WTC11 (cell line): ENCODE measurements around the gene SENP1. TPM values are rescaled to one million over a fixed set of nuclear protein-coding genes. Genes with fewer than 3 reads are reported as not detected.

ENCODE experiments used
- ATAC-seq: fragments of 200-7000 bp; cut with Tn5 transposase; 2 replicates; pipeline ENCODE4 v1.10.0; 2021; ENCODE audit warnings: mild to moderate bottlenecking, moderate library complexity
- CTCF ChIA-PET: fragments of 300-600 bp; sonication (Branson Sonifier 250); formaldehyde crosslinking; loops from one replicate; lab custom pipeline; 2021; ENCODE audit warnings: antibody characterized with exemption; lab: Charles Lee
- POLR2A ChIA-PET: fragments of 350-600 bp; sonication (Branson Sonifier 250); formaldehyde crosslinking; loops from one replicate; lab custom pipeline; 2021; ENCODE audit warnings: antibody characterized with exemption; lab: Charles Lee
- DNase-seq: peaks from one replicate; pipeline ENCODE4 v3.0.0; 2021; ENCODE audit warnings: low spot score
- H3K27ac Mint-ChIP-seq: 2 replicates; pipeline ENCODE4 v1.8.0; 2021; ENCODE audit warnings: mixed read lengths
- H3K27me3 Mint-ChIP-seq: 2 replicates; pipeline ENCODE4 v1.8.0; 2021; ENCODE audit warnings: low read depth, mild to moderate bottlenecking, moderate library complexity, mixed read lengths
- H3K36me3 Mint-ChIP-seq: 2 replicates; pipeline ENCODE4 v1.8.0; 2021; ENCODE audit warnings: mixed read lengths
- H3K4me1 Mint-ChIP-seq: 2 replicates; pipeline ENCODE4 v1.8.0; 2022; ENCODE audit warnings: mixed read lengths
- H3K4me3 Mint-ChIP-seq: 2 replicates; pipeline ENCODE4 v1.8.0; 2021; ENCODE audit warnings: mild to moderate bottlenecking, moderate library complexity, mixed read lengths
- H3K9me3 Mint-ChIP-seq: 2 replicates; pipeline ENCODE4 v1.8.0; 2021; ENCODE audit warnings: mixed read lengths
- CBFB ChIP-seq: sonication (generic); formaldehyde crosslinking; IDR thresholded peaks from 2 replicates; pipeline ENCODE4 v1.8.1; 2022; ENCODE audit warnings: mild to moderate bottlenecking, low read depth, missing genetic modification reagents
- CTCF ChIP-seq: fragments of 200-600 bp; IDR thresholded peaks from 2 replicates; pipeline ENCODE4 v1.8.0; 2022; ENCODE audit warnings: antibody characterized with exemption
- EMX1 ChIP-seq: fragments of 250-450 bp; sonication (Bioruptor Pico); IDR thresholded peaks from 2 replicates; pipeline ENCODE4 v1.8.0; 2021; ENCODE audit warnings: mild to moderate bottlenecking
- ESRRA ChIP-seq: sonication (generic); formaldehyde crosslinking; IDR thresholded peaks from 2 replicates; pipeline ENCODE4 v1.8.1; 2022; ENCODE audit warnings: mild to moderate bottlenecking, missing genetic modification reagents, borderline replicate concordance
- IRF1 ChIP-seq: sonication (generic); formaldehyde crosslinking; IDR thresholded peaks from 2 replicates; pipeline ENCODE4 v1.8.0; 2023; ENCODE audit warnings: missing genetic modification reagents
- IRF2 ChIP-seq: sonication (generic); formaldehyde crosslinking; IDR thresholded peaks from 2 replicates; pipeline ENCODE4 v1.8.0; 2022; ENCODE audit warnings: low read depth, missing genetic modification reagents, borderline replicate concordance
- MAX ChIP-seq: sonication (generic); formaldehyde crosslinking; IDR thresholded peaks from 2 replicates; pipeline ENCODE4 v1.8.0; 2022; ENCODE audit warnings: mild to moderate bottlenecking, missing genetic modification reagents
- MLX ChIP-seq: sonication (generic); formaldehyde crosslinking; IDR thresholded peaks from 2 replicates; pipeline ENCODE4 v1.8.1; 2023; ENCODE audit warnings: mild to moderate bottlenecking, missing genetic modification reagents, moderate library complexity
- NFATC4 ChIP-seq: fragments of 250-450 bp; sonication (Bioruptor Pico); IDR thresholded peaks from 2 replicates; pipeline ENCODE4 v1.9.0; 2021; ENCODE audit warnings: mild to moderate bottlenecking
- NFYB ChIP-seq: sonication (generic); formaldehyde crosslinking; conservative IDR thresholded peaks from 2 replicates; pipeline ENCODE4 v1.8.0; 2022; ENCODE audit warnings: low read depth, missing genetic modification reagents
- NR3C1 ChIP-seq: sonication (generic); formaldehyde crosslinking; conservative IDR thresholded peaks from 2 replicates; pipeline ENCODE4 v1.8.1; 2023; ENCODE audit warnings: low read depth, mild to moderate bottlenecking, missing genetic modification reagents
- PRRX2 ChIP-seq: fragments of 250-450 bp; sonication (Bioruptor Pico); IDR thresholded peaks from 2 replicates; pipeline ENCODE4 v1.8.0; 2021; ENCODE audit warnings: mild to moderate bottlenecking
- RORB ChIP-seq: fragments of 250-450 bp; sonication (Bioruptor Pico); IDR thresholded peaks from 2 replicates; pipeline ENCODE4 v1.9.0; 2021; ENCODE audit warnings: mild to moderate bottlenecking
- TCF7 ChIP-seq: sonication (generic); formaldehyde crosslinking; IDR thresholded peaks from 2 replicates; pipeline ENCODE4 v1.8.0; 2022; ENCODE audit warnings: mild to moderate bottlenecking, low read depth, missing genetic modification reagents, moderate library complexity
- TEAD4 ChIP-seq: sonication (generic); formaldehyde crosslinking; IDR thresholded peaks from 2 replicates; pipeline ENCODE4 v1.8.0; 2022; ENCODE audit warnings: mild to moderate bottlenecking, missing genetic modification reagents
- ZBTB43 ChIP-seq: sonication (generic); formaldehyde crosslinking; IDR thresholded peaks from 2 replicates; pipeline ENCODE4 v1.8.1; 2023; ENCODE audit warnings: mild to moderate bottlenecking, missing genetic modification reagents
- ZNF121 ChIP-seq: sonication (generic); formaldehyde crosslinking; IDR thresholded peaks from 2 replicates; pipeline ENCODE4 v1.8.0; 2023; ENCODE audit warnings: missing genetic modification reagents
- ZNF232 ChIP-seq: sonication (generic); formaldehyde crosslinking; IDR thresholded peaks from 2 replicates; pipeline ENCODE4 v1.8.0; 2022; ENCODE audit warnings: mild to moderate bottlenecking, missing genetic modification reagents
- ZNF281 ChIP-seq: sonication (generic); formaldehyde crosslinking; IDR thresholded peaks from 2 replicates; pipeline ENCODE4 v1.8.0; 2023; ENCODE audit warnings: mild to moderate bottlenecking, missing genetic modification reagents
- ZNF396 ChIP-seq: fragments of 250-450 bp; sonication (Bioruptor Pico); IDR thresholded peaks from 2 replicates; pipeline ENCODE4 v1.8.0; 2021; ENCODE audit warnings: mild to moderate bottlenecking, moderate library complexity, borderline replicate concordance
- ZNF423 ChIP-seq: fragments of 250-450 bp; sonication (Bioruptor Pico); IDR thresholded peaks from 2 replicates; pipeline ENCODE4 v2.1.2; 2022; ENCODE audit warnings: mild to moderate bottlenecking, moderate library complexity
- ZNF512 ChIP-seq: sonication (generic); formaldehyde crosslinking; IDR thresholded peaks from 2 replicates; pipeline ENCODE4 v1.8.1; 2022; ENCODE audit warnings: missing genetic modification reagents, borderline replicate concordance
- ZNF671 ChIP-seq: fragments of 250-450 bp; sonication (Bioruptor Pico); IDR thresholded peaks from 2 replicates; pipeline ENCODE4 v1.8.0; 2021; ENCODE audit warnings: mild to moderate bottlenecking
- total RNA-seq: library from RNA; stranded (reverse); gene quantifications from 3 replicates; pipeline ENCODE4 v1.2.3, GENCODE V29; 2021

SENP1 gene
- total RNA-seq, 1 experiment from 2014 or later: 20.4 TPM

GRCh38 chr12:48053883-48054282 is 52.0 kb downstream of the SENP1 start:
- ChIA-PET CTCF (interaction anchor here (0.7 to 0.8 kb wide), 3 partner anchors 29 to 183 kb away, joined by 3 to 5 read pairs (median 3); no protein-coding TSS in a partner anchor), POLR2A (no interaction called here)
- Mint-ChIP-seq H3K4me3 (no peak overlapping the region), H3K27me3 (no peaks in the 10 kb centered on the region), H3K4me1 (no peaks in the 10 kb centered on the region), H3K27ac (no peak overlapping the region), H3K9me3 (no peaks in the 10 kb centered on the region), H3K36me3 (peaks cover 9% of the 10 kb centered on the region)
- no peak for ATAC-seq
- DNase-seq: no peak
- TF ChIP-seq NFYB (CRISPR knock-in tag) (no peak), PRRX2 (CRISPR knock-in tag) (no peak), IRF2 (CRISPR knock-in tag) (no peak), ZNF232 (no peak), CBFB (CRISPR knock-in tag) (no peak), NR3C1 (CRISPR knock-in tag) (no peak), TEAD4 (CRISPR knock-in tag) (no peak)

GRCh38 chr12:48053122-48053521 is 52.8 kb downstream of the SENP1 start:
- POLR2A ChIA-PET: no interaction called here
- Mint-ChIP-seq H3K9me3 (no peaks in the 10 kb centered on the region), H3K4me1 (no peaks in the 10 kb centered on the region), H3K36me3 (peaks cover 7% of the 10 kb centered on the region), H3K27me3 (no peaks in the 10 kb centered on the region), H3K4me3 (no peak overlapping the region), H3K27ac (no peak overlapping the region)
- TF ChIP-seq ZNF121: no peak
- TF ChIP-seq ZNF512 (CRISPR knock-in tag): no peak
- no peak for TF ChIP-seq CTCF
- no peak for TF ChIP-seq TCF7
- no peak for TF ChIP-seq IRF1
- no peak for TF ChIP-seq ZNF396 (CRISPR knock-in tag)
- TF ChIP-seq RORB (CRISPR knock-in tag): no peak
- no peak for TF ChIP-seq ESRRA (CRISPR knock-in tag)
- TF ChIP-seq ZNF423 (CRISPR knock-in tag): no peak
- TF ChIP-seq ZNF281: no peak
- TF ChIP-seq NFATC4 (CRISPR knock-in tag): no peak
- TF ChIP-seq ZNF671 (CRISPR knock-in tag): no peak
- no peak for TF ChIP-seq ZBTB43 (CRISPR knock-in tag)
- TF ChIP-seq MLX: no peak
- no peak for TF ChIP-seq EMX1 (CRISPR knock-in tag)
- TF ChIP-seq MAX (CRISPR knock-in tag): no peak
- ATAC-seq (no peak), DNase-seq (no peak)
- CTCF ChIA-PET: interaction anchor here (0.7 to 3.0 kb wide), 5 partner anchors 22 to 182 kb away, joined by 3 to 8 read pairs (median 4); no protein-coding TSS in a partner anchor
